ENCODE measurements around the gene GPC5.
"Not testable (repeated sequence)": the region's sequence is repeated elsewhere in the genome, so short reads cannot be mapped to it uniquely, and the experiment has no call there.

The GPC5 gene

GRCh38 chr13:92539148-92539547, 1140.7 kb downstream of the GPC5 start:
- H3K27ac ChIP-seq (ENCODE audit: low read length); H3K36me3 ChIP-seq (ENCODE audit: control insufficient read depth, low read depth, low read length); H3K9me3 ChIP-seq (ENCODE audit: control insufficient read depth, low read depth, low read length); H3K9ac ChIP-seq (ENCODE audit: low read length); H3K27me3 ChIP-seq (ENCODE audit: control insufficient read depth, insufficient read depth, low read length); H3K4me3 ChIP-seq (ENCODE audit: low read length); H3K4me1 ChIP-seq (ENCODE audit: control insufficient read depth, low read depth, low read length): not testable (repeated sequence)

DNA sequence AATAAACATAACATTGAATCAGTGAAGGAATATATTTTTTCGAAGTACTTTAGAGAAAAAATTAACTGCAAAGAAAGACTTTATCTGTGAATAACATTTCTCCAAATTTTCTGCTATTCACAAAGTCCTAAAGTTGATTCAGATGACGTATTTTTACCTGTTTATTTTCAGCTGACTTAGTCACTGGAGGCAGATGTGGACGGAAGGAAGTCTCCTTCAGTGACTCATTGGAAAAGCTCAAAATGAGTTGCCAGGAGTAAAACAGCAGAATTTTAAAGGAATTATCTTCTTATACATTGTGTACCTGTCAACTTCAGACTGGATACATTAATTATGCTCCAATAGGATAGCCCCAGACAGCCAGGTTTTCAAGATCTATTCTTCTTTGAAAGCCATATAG, 1148.8 kb downstream of the GPC5 start:
- no peaks in the 10 kb centered on the region for H3K9me3 ChIP-seq (ENCODE audit: control insufficient read depth, low read depth, low read length)
- no peaks in the 10 kb centered on the region for H3K36me3 ChIP-seq (ENCODE audit: control insufficient read depth, low read depth, low read length)
- no peak overlapping the region for H3K4me3 ChIP-seq (ENCODE audit: low read length)
- H3K4me1 ChIP-seq (ENCODE audit: control insufficient read depth, low read depth, low read length), result no peaks in the 10 kb centered on the region
- no peak overlapping the region for H3K27ac ChIP-seq (ENCODE audit: low read length)
- H3K9ac ChIP-seq (ENCODE audit: low read length), result no peak overlapping the region
- no peaks in the 10 kb centered on the region for H3K27me3 ChIP-seq (ENCODE audit: control insufficient read depth, insufficient read depth, low read length)

- Histone ChIP-seq H3K36me3 (ENCODE audit: control insufficient read depth, low read depth, low read length) (no peaks in the 10 kb centered on the region), H3K4me3 (ENCODE audit: low read length) (no peak overlapping the region), H3K27ac (ENCODE audit: low read length) (no peak overlapping the region), H3K9ac (ENCODE audit: low read length) (no peak overlapping the region), H3K9me3 (ENCODE audit: control insufficient read depth, low read depth, low read length) (no peaks in the 10 kb centered on the region), H3K27me3 (ENCODE audit: control insufficient read depth, insufficient read depth, low read length) (no peaks in the 10 kb centered on the region), H3K4me1 (ENCODE audit: control insufficient read depth, low read depth, low read length) (no peaks in the 10 kb centered on the region)
Observed at GRCh38 chr13:92549276-92549675, 1150.9 kb downstream of the GPC5 start.

DNA sequence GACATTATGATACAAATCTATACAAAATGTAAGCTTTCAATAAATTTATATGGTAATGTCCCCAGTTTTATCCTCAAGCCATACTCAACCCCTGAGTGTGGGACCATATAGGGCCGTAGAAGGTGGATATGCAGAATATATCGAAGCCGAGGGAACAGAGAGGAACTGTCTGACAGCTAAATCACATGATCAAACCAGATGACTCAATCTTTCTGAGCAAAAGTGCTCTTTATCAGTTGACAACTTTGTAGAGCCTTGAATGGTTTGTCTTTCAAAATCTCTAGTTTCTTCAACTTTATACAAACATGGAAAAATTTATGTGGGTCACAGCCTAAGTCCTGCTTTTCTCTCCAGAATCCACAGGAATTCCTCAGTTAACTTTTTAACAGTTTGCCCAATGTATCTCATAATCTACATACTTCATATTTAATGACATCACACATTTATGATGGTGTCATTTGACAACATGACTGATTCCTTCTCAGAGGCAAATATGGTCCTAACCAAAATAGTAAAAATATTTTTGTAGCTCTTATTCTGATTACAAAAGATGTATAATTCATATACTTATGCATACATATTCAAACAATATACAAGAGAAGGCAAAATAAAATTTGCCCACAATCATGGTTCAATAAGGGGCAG, 1155.2 kb downstream of the GPC5 start:
- Histone ChIP-seq H3K9me3 (ENCODE audit: control insufficient read depth, low read depth, low read length) (no peaks in the 10 kb centered on the region), H3K36me3 (ENCODE audit: control insufficient read depth, low read depth, low read length) (no peaks in the 10 kb centered on the region), H3K4me3 (ENCODE audit: low read length) (no peak overlapping the region), H3K27me3 (ENCODE audit: control insufficient read depth, insufficient read depth, low read length) (no peaks in the 10 kb centered on the region), H3K9ac (ENCODE audit: low read length) (no peak overlapping the region), H3K4me1 (ENCODE audit: control insufficient read depth, low read depth, low read length) (peaks cover under 1% of the 10 kb centered on the region), H3K27ac (ENCODE audit: low read length) (no peak overlapping the region)

- no peak overlapping the region for H3K4me3 ChIP-seq (ENCODE audit: low read length)
- no peaks in the 10 kb centered on the region for H3K36me3 ChIP-seq (ENCODE audit: control insufficient read depth, low read depth, low read length)
- no peak overlapping the region for H3K9ac ChIP-seq (ENCODE audit: low read length)
Observed at GRCh38 chr13:92560883-92561282, 1162.5 kb downstream of the GPC5 start.

DNA sequence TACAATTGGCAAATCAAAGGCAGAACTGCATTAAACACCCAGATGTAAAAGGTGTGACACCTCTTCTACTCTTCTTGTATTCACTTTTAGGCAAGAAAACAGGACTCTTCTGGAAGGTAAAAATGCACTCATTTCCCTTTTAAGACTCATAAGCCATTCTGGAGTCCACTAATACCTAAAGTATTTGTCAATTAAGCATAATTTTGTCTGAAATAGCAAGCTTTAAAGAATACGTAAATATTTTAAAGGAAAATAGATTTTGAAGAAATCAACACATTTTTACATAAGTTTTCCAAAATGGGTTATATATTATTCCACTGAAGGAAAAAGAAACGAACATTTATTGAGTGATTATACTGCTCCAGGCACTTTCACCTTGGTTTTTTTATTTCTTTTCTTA, 1166.5 kb downstream of the GPC5 start:
- no peak overlapping the region for H3K4me3 ChIP-seq (ENCODE audit: low read length)
- no peaks in the 10 kb centered on the region for H3K9me3 ChIP-seq (ENCODE audit: control insufficient read depth, low read depth, low read length)
- H3K9ac ChIP-seq (ENCODE audit: low read length), result no peak overlapping the region
- H3K4me1 ChIP-seq (ENCODE audit: control insufficient read depth, low read depth, low read length), result no peaks in the 10 kb centered on the region
- no peak overlapping the region for H3K27ac ChIP-seq (ENCODE audit: low read length)
- no peaks in the 10 kb centered on the region for H3K36me3 ChIP-seq (ENCODE audit: control insufficient read depth, low read depth, low read length)
- H3K27me3 ChIP-seq (ENCODE audit: control insufficient read depth, insufficient read depth, low read length), result no peaks in the 10 kb centered on the region

More at GRCh38 chr13:92560883-92561282, 1162.5 kb downstream of the GPC5 start:
- Histone ChIP-seq H3K27ac (ENCODE audit: low read length) (no peak overlapping the region), H3K27me3 (ENCODE audit: control insufficient read depth, insufficient read depth, low read length) (no peaks in the 10 kb centered on the region), H3K9me3 (ENCODE audit: control insufficient read depth, low read depth, low read length) (no peaks in the 10 kb centered on the region), H3K4me1 (ENCODE audit: control insufficient read depth, low read depth, low read length) (peaks cover 11% of the 10 kb centered on the region)

- Histone ChIP-seq H3K27ac (ENCODE audit: low read length) (no peak overlapping the region), H3K9me3 (ENCODE audit: control insufficient read depth, low read depth, low read length) (no peaks in the 10 kb centered on the region), H3K36me3 (ENCODE audit: control insufficient read depth, low read depth, low read length) (no peaks in the 10 kb centered on the region), H3K4me1 (ENCODE audit: control insufficient read depth, low read depth, low read length) (no peaks in the 10 kb centered on the region), H3K9ac (ENCODE audit: low read length) (no peak overlapping the region), H3K27me3 (ENCODE audit: control insufficient read depth, insufficient read depth, low read length) (no peaks in the 10 kb centered on the region), H3K4me3 (ENCODE audit: low read length) (no peak overlapping the region)
Observed at GRCh38 chr13:92566767-92567166, 1168.3 kb downstream of the GPC5 start.

DNA sequence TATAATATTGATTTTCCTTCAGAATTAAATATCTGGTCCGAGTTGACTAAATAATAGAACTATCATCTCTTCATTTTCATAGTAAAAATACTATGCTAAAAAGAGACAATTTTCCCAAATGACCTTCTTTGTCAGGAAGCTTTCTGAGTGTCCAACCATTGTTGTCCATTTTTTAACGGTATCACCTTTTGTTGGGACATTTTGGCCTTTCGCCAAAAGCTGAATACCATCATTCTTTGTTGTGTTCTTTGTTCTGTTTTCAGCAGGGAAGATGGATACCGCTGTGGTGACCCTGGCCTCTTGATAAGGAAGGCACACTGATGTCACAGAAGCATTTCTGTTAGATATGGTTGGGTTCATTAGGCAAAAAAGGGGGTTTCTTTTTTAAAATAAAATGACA, 1173.8 kb downstream of the GPC5 start:
- no peak overlapping the region for H3K4me3 ChIP-seq (ENCODE audit: low read length)
- no peaks in the 10 kb centered on the region for H3K27me3 ChIP-seq (ENCODE audit: control insufficient read depth, insufficient read depth, low read length)
- H3K9ac ChIP-seq (ENCODE audit: low read length), result no peak overlapping the region
- no peak overlapping the region for H3K27ac ChIP-seq (ENCODE audit: low read length)
- H3K36me3 ChIP-seq (ENCODE audit: control insufficient read depth, low read depth, low read length), result no peaks in the 10 kb centered on the region
- H3K4me1 ChIP-seq (ENCODE audit: control insufficient read depth, low read depth, low read length), result no peaks in the 10 kb centered on the region
- no peaks in the 10 kb centered on the region for H3K9me3 ChIP-seq (ENCODE audit: control insufficient read depth, low read depth, low read length)

DNA sequence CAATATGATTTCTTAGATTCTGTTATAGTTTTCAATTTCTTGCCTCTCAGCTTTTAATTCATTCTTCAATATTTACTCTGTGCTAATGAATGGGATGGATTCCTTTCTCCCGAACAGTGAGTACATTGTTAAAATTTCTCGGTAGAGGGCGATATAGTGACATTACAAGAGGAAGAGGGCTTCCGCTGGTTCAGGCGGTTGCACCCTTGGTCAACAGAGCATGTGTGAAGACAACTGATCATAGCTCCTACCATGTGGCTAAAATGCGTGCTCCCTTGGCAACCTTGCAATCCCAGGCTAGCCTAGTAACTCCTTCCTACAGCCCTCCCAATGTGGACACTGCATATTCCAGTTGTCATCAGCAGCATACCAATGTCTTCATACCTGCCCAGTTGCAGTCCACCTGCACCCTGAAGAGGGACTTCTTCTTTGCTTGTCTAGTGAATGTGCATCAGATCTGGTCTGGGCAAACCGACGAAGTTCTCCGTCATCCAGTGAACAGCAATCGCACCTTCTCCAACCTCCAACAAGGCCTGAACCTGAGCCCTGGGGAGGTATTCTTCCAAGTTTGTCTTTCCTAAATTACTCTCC, 1175.1 kb downstream of the GPC5 start:
- Histone ChIP-seq H3K27me3 (ENCODE audit: control insufficient read depth, insufficient read depth, low read length) (no peaks in the 10 kb centered on the region), H3K27ac (ENCODE audit: low read length) (no peak overlapping the region), H3K9ac (ENCODE audit: low read length) (no peak overlapping the region), H3K9me3 (ENCODE audit: control insufficient read depth, low read depth, low read length) (no peaks in the 10 kb centered on the region), H3K4me3 (ENCODE audit: low read length) (no peak overlapping the region), H3K4me1 (ENCODE audit: control insufficient read depth, low read depth, low read length) (no peaks in the 10 kb centered on the region), H3K36me3 (ENCODE audit: control insufficient read depth, low read depth, low read length) (no peaks in the 10 kb centered on the region)

GRCh38 chr13:92574499-92574898, 1176.1 kb downstream of the GPC5 start:
- H3K36me3 ChIP-seq (ENCODE audit: control insufficient read depth, low read depth, low read length), result no peaks in the 10 kb centered on the region
- H3K27me3 ChIP-seq (ENCODE audit: control insufficient read depth, insufficient read depth, low read length), result no peaks in the 10 kb centered on the region
- no peak overlapping the region for H3K4me3 ChIP-seq (ENCODE audit: low read length)
- H3K9me3 ChIP-seq (ENCODE audit: control insufficient read depth, low read depth, low read length), result no peaks in the 10 kb centered on the region
- no peaks in the 10 kb centered on the region for H3K4me1 ChIP-seq (ENCODE audit: control insufficient read depth, low read depth, low read length)
- no peak overlapping the region for H3K9ac ChIP-seq (ENCODE audit: low read length)
- no peak overlapping the region for H3K27ac ChIP-seq (ENCODE audit: low read length)

GRCh38 chr13:92575777-92576176, 1177.4 kb downstream of the GPC5 start:
- no peaks in the 10 kb centered on the region for H3K4me1 ChIP-seq (ENCODE audit: control insufficient read depth, low read depth, low read length)
- no peaks in the 10 kb centered on the region for H3K36me3 ChIP-seq (ENCODE audit: control insufficient read depth, low read depth, low read length)
- no peak overlapping the region for H3K27ac ChIP-seq (ENCODE audit: low read length)
- H3K9me3 ChIP-seq (ENCODE audit: control insufficient read depth, low read depth, low read length), result no peaks in the 10 kb centered on the region
- H3K9ac ChIP-seq (ENCODE audit: low read length), result no peak overlapping the region
- H3K27me3 ChIP-seq (ENCODE audit: control insufficient read depth, insufficient read depth, low read length), result no peaks in the 10 kb centered on the region
- no peak overlapping the region for H3K4me3 ChIP-seq (ENCODE audit: low read length)

DNA sequence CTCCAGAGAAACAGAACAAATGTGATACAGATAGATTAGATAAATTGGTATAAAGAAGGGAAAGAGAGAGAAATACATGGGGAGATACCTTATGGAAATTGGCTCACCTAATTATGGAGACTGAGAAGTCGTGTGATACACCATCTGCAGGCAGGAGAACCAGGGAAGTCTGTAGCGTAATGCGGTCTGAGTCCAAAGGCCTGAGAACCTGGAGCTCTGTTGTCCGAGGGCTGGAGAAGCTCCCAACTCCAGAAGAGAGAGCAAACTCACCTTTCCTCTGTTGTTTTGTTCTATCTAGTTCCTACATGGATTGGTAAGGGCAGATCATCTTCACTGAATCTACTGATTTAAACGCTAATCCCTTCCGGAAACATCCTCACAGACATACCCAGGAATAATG, 1179.9 kb downstream of the GPC5 start:
- Histone ChIP-seq H3K27ac (ENCODE audit: low read length) (no peak overlapping the region), H3K4me1 (ENCODE audit: control insufficient read depth, low read depth, low read length) (no peaks in the 10 kb centered on the region), H3K27me3 (ENCODE audit: control insufficient read depth, insufficient read depth, low read length) (no peaks in the 10 kb centered on the region), H3K9ac (ENCODE audit: low read length) (no peak overlapping the region), H3K9me3 (ENCODE audit: control insufficient read depth, low read depth, low read length) (no peaks in the 10 kb centered on the region), H3K4me3 (ENCODE audit: low read length) (no peak overlapping the region), H3K36me3 (ENCODE audit: control insufficient read depth, low read depth, low read length) (no peaks in the 10 kb centered on the region)

All from iPS-18a (cell line).